GM12878 (cell line): ENCODE data around the gene RSL24D1. TPM values are rescaled to one million over a fixed set of nuclear protein-coding genes. Genes with fewer than 3 reads are reported as not detected.

Experiments
- BHLHE40 ChIP-seq, 2 experiments: fragments of 450-650 bp in 1 of 2; IDR thresholded peaks; 2 replicates each; pipeline ENCODE4 v1.6.1; 2011 to 2017; ENCODE audit warnings: low read depth in 2 of 2, borderline replicate concordance in 1 of 2, improper control_type of control experiment in 1 of 2, low read length in 1 of 2, mild to moderate bottlenecking in 1 of 2
- CHD2 ChIP-seq: IDR thresholded peaks from 2 replicates; pipeline ENCODE4 v1.6.1; 2011; ENCODE audit warnings: low read depth, low read length, improper control_type of control experiment, borderline replicate concordance
- CUX1 ChIP-seq: IDR thresholded peaks from 2 replicates; pipeline ENCODE4 v1.6.1; 2012; ENCODE audit warnings: improper control_type of control experiment, low read depth, low read length; ENCODE audit not compliant: insufficient replicate concordance
- E4F1 ChIP-seq: fragments of 450-650 bp; IDR thresholded peaks from 2 replicates; pipeline ENCODE4 v1.6.1; 2018; ENCODE audit warnings: borderline replicate concordance, mild to moderate bottlenecking; ENCODE audit not compliant: partially characterized antibody
- EZH2 ChIP-seq: IDR thresholded peaks from 2 replicates; pipeline ENCODE4 v1.6.1; 2012; ENCODE audit warnings: low read depth, mild to moderate bottlenecking, control low read depth, inconsistent platforms, low read length, borderline replicate concordance; ENCODE audit not compliant: control insufficient read depth
- FOXM1 ChIP-seq: IDR thresholded peaks from 2 replicates; pipeline ENCODE4 v1.6.1; 2012; ENCODE audit warnings: low read depth, mild to moderate bottlenecking, inconsistent platforms, low read length, moderate library complexity
- HDGF ChIP-seq: fragments of 450-650 bp; IDR thresholded peaks from 2 replicates; pipeline ENCODE4 v1.6.1; 2016; ENCODE audit warnings: antibody characterized with exemption
- IKZF2 ChIP-seq, 2 experiments: fragments of 450-650 bp; IDR thresholded peaks; 2 replicates each; pipeline ENCODE4 v1.6.1; 2017; ENCODE audit warnings: mild to moderate bottlenecking in 2 of 2, moderate library complexity in 2 of 2
- PML ChIP-seq: IDR thresholded peaks from 2 replicates; pipeline ENCODE4 v1.6.1; 2012; ENCODE audit warnings: low read length, inconsistent platforms
- RCOR1 ChIP-seq: conservative IDR thresholded peaks from 2 replicates; pipeline ENCODE4 v1.6.1; 2012; ENCODE audit warnings: low read depth, low read length, improper control_type of control experiment
- SPI1 ChIP-seq: IDR thresholded peaks from 2 replicates; pipeline ENCODE4 v1.6.1; 2011; ENCODE audit warnings: low read depth, mild to moderate bottlenecking, low read length, moderate library complexity, borderline replicate concordance; ENCODE audit not compliant: insufficient read depth
- USF2 ChIP-seq: IDR thresholded peaks from 2 replicates; pipeline ENCODE4 v1.6.1; 2011; ENCODE audit warnings: low read depth, low read length, improper control_type of control experiment, borderline replicate concordance
- WRNIP1 ChIP-seq: IDR thresholded peaks from 2 replicates; pipeline ENCODE4 v1.6.1; 2011; ENCODE audit warnings: low read depth, low read length, improper control_type of control experiment, borderline replicate concordance
- ZNF24 ChIP-seq: fragments of 450-650 bp; IDR thresholded peaks from 2 replicates; pipeline ENCODE4 v1.6.1; 2017; ENCODE audit warnings: antibody characterized with exemption, mild to moderate bottlenecking
- ZNF687 ChIP-seq: fragments of 450-650 bp; IDR thresholded peaks from 2 replicates; pipeline ENCODE4 v1.6.1; 2017; ENCODE audit warnings: mild to moderate bottlenecking, moderate library complexity
- polyA plus RNA-seq, 11 experiments: library from polyadenylated mRNA; depleted of rRNA in 4 of 11; unstranded in 6 of 11; stranded (reverse) in 5 of 11; fragments of >200 nt; fragmentation: Nextera tagmentation in 4 of 11; fragmentation: Illumina TruSeq in 1 of 11; extraction: Ambion mirVana in 4 of 11; extraction: Trizol in 1 of 11; gene quantifications; 1 replicate in 1 of 11; 2 replicates in 10 of 11; pipeline versions ENCODE4 v1.2.1 to v1.2.3, GENCODE V29; 2011 to 2016; ENCODE audit warnings: inconsistent platforms in 2 of 11, missing spikeins in 2 of 11, low read depth in 1 of 11
- total RNA-seq, 4 experiments: library from RNA; depleted of rRNA in 3 of 4; stranded (reverse); fragments of >200 nt in 3 of 4; fragmentation: Illumina TruSeq in 1 of 4; extraction: Trizol in 1 of 4; gene quantifications; 2 replicates each; pipeline versions ENCODE4 v1.2.1 to v1.2.3, GENCODE V29; 2013 to 2021

The RSL24D1 gene
- total and polyA plus RNA-seq, 10 of the 15 experiments (the other 5 are each of a cell fraction or from before 2014, with no cell fraction given): 94.9 to 249 (median 121) TPM

- TF ChIP-seq E4F1 (peak; percentile 40), USF2 (no peak; the same call in 1 of the 2 replicates), WRNIP1 (no peak), FOXM1 (no peak), IKZF2 (IDR thresholded peaks at IDR 0.05) (peak; percentile 44 to 53), CUX1 (no peak), RCOR1 (0 out of 2 replicates have a peak, but pooled peaks have one; percentile 38), ZNF24 (no peak), ZNF687 (peak; percentile 92), HDGF (peak; percentile 86), CHD2 (peak; percentile 98), PML (peak; percentile 80), SPI1 (peak; percentile 84), BHLHE40 (IDR thresholded peaks at IDR 0.05; ENCODE audit: borderline replicate concordance in 1 of 2, low read depth in 2 of 2, low read length in 1 of 2) (peak in 1 of 2 experiments; percentile 54; a peak in 2 of 4 replicates), EZH2 (no peak)
These were observed at the start of gene RSL24D1 (continued) for GRCh38 chr15:55196458-55197361.
